Osteocyte (in vitro differentiated cells): Measurements from ENCODE around the gene DSTN. TPM values are rescaled to one million over a fixed set of nuclear protein-coding genes. Genes with fewer than 3 reads are reported as not detected.
A peak's percentile ranks its signal among the peaks of the same experiment; 100 is the strongest.

Source experiments
- DNase-seq: peaks from one replicate; pipeline ENCODE4 v3.0.0; 2021; ENCODE audit warnings: mixed read lengths; ENCODE audit not compliant: unreplicated experiment; ENCODE audit errors: extremely low spot score
- H3K27ac Mint-ChIP-seq: one replicate; pipeline ENCODE4 v1.8.0; 2021; ENCODE audit warnings: mild to moderate bottlenecking, mixed read lengths; ENCODE audit not compliant: unreplicated experiment
- H3K27me3 Mint-ChIP-seq: one replicate; pipeline ENCODE4 v1.8.0; 2021; ENCODE audit warnings: mixed read lengths; ENCODE audit not compliant: unreplicated experiment
- H3K36me3 Mint-ChIP-seq: one replicate; pipeline ENCODE4 v1.8.0; 2021; ENCODE audit warnings: mixed read lengths; ENCODE audit not compliant: unreplicated experiment
- H3K4me1 Mint-ChIP-seq: one replicate; pipeline ENCODE4 v1.8.0; 2021; ENCODE audit warnings: mixed read lengths; ENCODE audit not compliant: unreplicated experiment
- H3K4me3 Mint-ChIP-seq: one replicate; pipeline ENCODE4 v1.8.0; 2021; ENCODE audit warnings: mild to moderate bottlenecking, moderate library complexity, mixed read lengths; ENCODE audit not compliant: unreplicated experiment
- H3K9me3 Mint-ChIP-seq: one replicate; pipeline ENCODE4 v1.8.0; 2021; ENCODE audit warnings: mixed read lengths; ENCODE audit not compliant: unreplicated experiment
- total RNA-seq: library from RNA; stranded (reverse); gene quantifications from 2 replicates; pipeline ENCODE4 v1.2.1, GENCODE V29; 2021
- TF ChIP-seq, protein P1 (sequence below): fragments of 200-600 bp; sonication (generic); IDR thresholded peaks from 2 replicates; pipeline ENCODE4 v1.5.0; 2021; ENCODE audit warnings: antibody characterized with exemption, mild to moderate bottlenecking, moderate library complexity

DSTN gene
- total RNA-seq, 1 donor from 2014 or later = 684 TPM

DNA sequence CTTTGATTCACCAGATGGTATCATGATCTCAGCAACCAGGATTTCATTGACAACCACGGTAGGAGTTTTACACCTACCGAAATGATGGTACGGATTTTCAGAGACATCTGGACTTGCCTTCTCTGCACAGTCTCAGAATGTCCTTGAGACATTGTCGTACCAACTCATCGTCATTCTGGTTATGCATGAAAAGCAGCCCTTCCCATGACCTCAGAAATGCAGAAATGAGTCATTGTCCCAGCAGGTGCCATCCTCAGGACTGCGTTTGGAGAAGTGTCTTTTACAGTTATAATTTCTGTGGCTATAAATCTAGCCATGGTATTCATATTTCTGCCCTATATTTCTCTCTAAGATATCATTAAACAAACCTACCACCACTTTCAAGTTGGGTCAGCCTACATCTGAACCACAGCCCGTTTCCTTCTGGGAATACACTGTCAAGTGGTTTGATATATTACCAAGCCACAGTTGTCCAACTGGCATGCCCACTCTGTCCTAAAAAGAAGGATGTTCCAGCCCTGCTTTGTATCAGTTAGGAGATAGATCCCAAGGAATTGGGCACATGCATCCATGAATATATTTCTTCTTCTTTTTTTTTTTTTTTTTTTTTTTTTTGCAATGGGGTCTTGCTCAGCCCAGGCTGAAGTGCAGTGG is 31.2 kb upstream of the DSTN start:
- peaks cover 65% of the 10 kb centered on the region for H3K4me1 Mint-ChIP-seq
- TF ChIP-seq, protein P1, sequence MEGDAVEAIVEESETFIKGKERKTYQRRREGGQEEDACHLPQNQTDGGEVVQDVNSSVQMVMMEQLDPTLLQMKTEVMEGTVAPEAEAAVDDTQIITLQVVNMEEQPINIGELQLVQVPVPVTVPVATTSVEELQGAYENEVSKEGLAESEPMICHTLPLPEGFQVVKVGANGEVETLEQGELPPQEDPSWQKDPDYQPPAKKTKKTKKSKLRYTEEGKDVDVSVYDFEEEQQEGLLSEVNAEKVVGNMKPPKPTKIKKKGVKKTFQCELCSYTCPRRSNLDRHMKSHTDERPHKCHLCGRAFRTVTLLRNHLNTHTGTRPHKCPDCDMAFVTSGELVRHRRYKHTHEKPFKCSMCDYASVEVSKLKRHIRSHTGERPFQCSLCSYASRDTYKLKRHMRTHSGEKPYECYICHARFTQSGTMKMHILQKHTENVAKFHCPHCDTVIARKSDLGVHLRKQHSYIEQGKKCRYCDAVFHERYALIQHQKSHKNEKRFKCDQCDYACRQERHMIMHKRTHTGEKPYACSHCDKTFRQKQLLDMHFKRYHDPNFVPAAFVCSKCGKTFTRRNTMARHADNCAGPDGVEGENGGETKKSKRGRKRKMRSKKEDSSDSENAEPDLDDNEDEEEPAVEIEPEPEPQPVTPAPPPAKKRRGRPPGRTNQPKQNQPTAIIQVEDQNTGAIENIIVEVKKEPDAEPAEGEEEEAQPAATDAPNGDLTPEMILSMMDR = no peak
- H3K27ac Mint-ChIP-seq = peak overlapping the region; percentile 50
- H3K9me3 Mint-ChIP-seq = no peaks in the 10 kb centered on the region
- H3K27me3 Mint-ChIP-seq = no peaks in the 10 kb centered on the region
- no peaks in the 10 kb centered on the region for H3K36me3 Mint-ChIP-seq
- DNase-seq = no peak
- no peak overlapping the region for H3K4me3 Mint-ChIP-seq

DNA sequence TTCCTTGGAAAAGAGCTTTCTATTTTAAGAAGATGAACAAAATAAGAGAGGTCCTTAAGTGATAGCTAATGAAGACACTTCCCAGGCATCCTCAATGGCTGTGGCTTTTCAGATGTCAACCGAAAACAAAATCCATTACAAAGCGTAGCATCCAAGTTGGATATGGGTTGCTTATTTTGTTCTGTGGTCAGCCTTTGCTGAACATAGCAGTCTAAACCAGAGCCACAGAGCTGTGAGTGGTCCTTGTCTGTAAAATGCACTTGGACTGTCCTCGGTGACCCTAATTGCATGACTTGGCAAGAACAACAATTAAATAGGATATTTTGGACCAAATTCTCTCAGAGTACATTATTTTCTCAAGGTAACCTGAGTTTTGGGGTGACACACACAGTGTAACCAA is 28.3 kb upstream of the DSTN start:
- DNase-seq = no peak
- H3K27me3 Mint-ChIP-seq = no peaks in the 10 kb centered on the region
- TF ChIP-seq, protein P1 = no peak
- peak overlapping the region; percentile 96 for H3K27ac Mint-ChIP-seq
- H3K36me3 Mint-ChIP-seq = no peaks in the 10 kb centered on the region
- no peaks in the 10 kb centered on the region for H3K9me3 Mint-ChIP-seq
- H3K4me1 Mint-ChIP-seq = peaks cover 83% of the 10 kb centered on the region
- H3K4me3 Mint-ChIP-seq = no peak overlapping the region

DNA sequence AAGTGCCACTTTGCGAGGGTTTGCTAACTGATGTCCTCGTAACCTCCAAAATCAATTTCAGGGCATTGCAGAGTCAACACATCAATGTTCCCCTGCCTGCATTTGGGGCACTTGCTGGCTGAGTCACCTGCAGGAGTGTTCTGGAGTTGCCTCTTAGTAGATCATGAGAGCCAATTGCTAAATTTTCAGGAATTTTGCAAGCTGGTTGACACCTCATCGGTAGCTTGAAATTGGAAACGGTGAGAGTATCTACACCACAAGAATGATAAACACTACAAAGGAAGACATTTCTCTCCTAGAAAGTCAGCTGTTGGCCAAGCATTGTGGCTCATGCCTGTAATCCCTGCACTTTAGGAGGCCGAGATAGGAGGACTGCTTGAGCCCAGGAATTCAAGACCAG is 27.9 kb upstream of the DSTN start:
- Mint-ChIP-seq H3K4me3 (no peak overlapping the region), H3K36me3 (no peaks in the 10 kb centered on the region), H3K4me1 (peaks cover 79% of the 10 kb centered on the region), H3K9me3 (no peaks in the 10 kb centered on the region), H3K27me3 (no peaks in the 10 kb centered on the region), H3K27ac (peak overlapping the region; percentile 96)
- DNase-seq = no peak
- TF ChIP-seq, protein P1 = no peak

DNA sequence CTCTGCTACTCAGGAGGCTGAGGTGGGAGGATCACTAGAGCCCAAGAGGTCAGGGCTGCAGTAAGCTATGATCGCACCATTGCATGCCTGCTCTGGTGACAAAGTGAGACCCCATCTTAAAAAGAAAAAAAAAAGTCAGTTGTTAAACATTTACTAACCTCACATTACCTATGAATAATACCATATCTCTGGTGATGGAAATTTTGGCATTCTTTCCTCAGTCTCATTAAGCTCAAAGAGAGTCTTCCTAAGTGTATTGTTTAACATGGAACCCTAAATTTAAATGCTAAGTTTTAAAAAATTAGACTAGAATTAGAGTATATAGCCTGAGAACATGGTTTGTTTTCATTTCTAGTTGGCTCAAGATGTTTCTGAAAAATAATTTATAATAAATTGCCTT is 27.4 kb upstream of the DSTN start:
- Mint-ChIP-seq H3K9me3 (no peaks in the 10 kb centered on the region), H3K4me1 (peaks cover 78% of the 10 kb centered on the region), H3K27me3 (no peaks in the 10 kb centered on the region), H3K4me3 (peak overlapping the region; percentile 40), H3K27ac (peak overlapping the region; percentile 96), H3K36me3 (no peaks in the 10 kb centered on the region)
- DNase-seq = no peak
- TF ChIP-seq, protein P1 = no peak

DNA sequence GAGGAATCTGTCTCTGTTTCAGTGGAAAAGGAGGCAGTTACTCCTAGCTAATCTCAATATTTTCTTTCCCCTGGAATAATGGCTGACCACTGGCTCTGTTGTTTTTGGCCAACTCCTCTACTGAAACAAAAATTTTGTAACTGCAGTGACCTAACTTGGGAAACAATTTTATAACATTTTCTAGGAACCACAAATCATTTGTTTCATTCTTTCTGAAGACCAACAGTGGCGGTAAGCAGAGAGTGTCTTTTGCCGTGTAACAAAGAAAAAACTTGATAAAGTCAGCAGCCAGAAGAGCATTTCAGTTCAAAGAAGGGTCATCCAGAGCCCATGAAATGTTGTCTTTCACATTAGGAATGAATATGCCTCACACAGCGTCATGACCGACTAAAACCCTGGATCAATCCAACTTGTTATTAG is 26.9 kb upstream of the DSTN start:
- H3K36me3 Mint-ChIP-seq = no peaks in the 10 kb centered on the region
- H3K9me3 Mint-ChIP-seq = no peaks in the 10 kb centered on the region
- TF ChIP-seq, protein P1 = peak; percentile 13
- peak overlapping the region; percentile 96 for H3K27ac Mint-ChIP-seq
- DNase-seq = no peak
- peaks cover 75% of the 10 kb centered on the region for H3K4me1 Mint-ChIP-seq
- peak overlapping the region; percentile 40 for H3K4me3 Mint-ChIP-seq
- no peaks in the 10 kb centered on the region for H3K27me3 Mint-ChIP-seq
